GM12878 (cell line): ENCODE results near the gene GRIN2A. TPM values are rescaled to one million over a fixed set of nuclear protein-coding genes. Genes with fewer than 3 reads are reported as not detected.

Source experiments
- ATAC-seq: fragments of 200-7000 bp; cut with Tn5 transposase; 3 replicates; pipeline ENCODE4 v1.9.1; 2020; ENCODE audit warnings: mild to moderate bottlenecking, moderate library complexity
- BruUV-seq: library from RNA; stranded (reverse); fragments of 400-500 nt; replicated peaks from 2 replicates; lab custom pipeline; 2021; lab: Mats Ljungman, UMichigan
- CTCF ChIA-PET: fragments of 300-600 bp; sonication (Branson Sonifier 250); formaldehyde crosslinking; extraction: SDS; loops from one replicate; lab custom pipeline; 2021; ENCODE audit warnings: inconsistent platforms; lab: Yijun Ruan, JAX
- POLR2A ChIA-PET: fragments of 350-600 bp; formaldehyde crosslinking; extraction: SDS; loops from one replicate; lab custom pipeline; 2021; ENCODE audit warnings: inconsistent platforms; lab: Charles Lee
- RAD21 ChIA-PET: fragments of 300-600 bp; sonication (Branson Sonifier 250); formaldehyde crosslinking; loops from one replicate; lab custom pipeline; 2023; ENCODE audit warnings: antibody characterized with exemption; ENCODE audit not compliant: unreplicated experiment; lab: Charles Lee
- SMC1A ChIA-PET: fragments of 300-600 bp; sonication (Branson Sonifier 250); formaldehyde crosslinking; loops from one replicate; lab custom pipeline; 2023; ENCODE audit not compliant: unreplicated experiment, uncharacterized antibody; lab: Charles Lee
- DNase-seq: peaks from one replicate; pipeline ENCODE4 v3.0.0-alpha.2; 2011; ENCODE audit warnings: low read depth, low spot score
- FAIRE-seq: peaks from 3 replicates; lab custom pipeline; 2011; peaks lifted over from hg19 to GRCh38; lab: Jason Lieb, UNC
- H2AFZ ChIP-seq: 2 replicates; pipeline ENCODE4 v1.6.0; 2011; ENCODE audit warnings: low read depth, low read length, control low read depth; ENCODE audit not compliant: control insufficient read depth
- H3K27ac ChIP-seq: 2 replicates; pipeline ENCODE4 v1.5.1; 2011; ENCODE audit warnings: control low read depth; ENCODE audit not compliant: control insufficient read depth, insufficient read depth
- H3K27me3 ChIP-seq, 2 experiments: replicated peaks in 1 of 2; 2 replicates each; pipeline versions ENCODE4 v1.6.0 to v1.6.1; 2011; ENCODE audit warnings: low read length in 1 of 2; ENCODE audit not compliant: control insufficient read depth in 2 of 2, insufficient read depth in 2 of 2
- H3K36me3 ChIP-seq, 2 experiments: 2 replicates each; pipeline ENCODE4 v1.5.1; 2011; ENCODE audit warnings: low read length in 1 of 2; ENCODE audit not compliant: control insufficient read depth in 2 of 2, insufficient read depth in 2 of 2
- H3K4me1 ChIP-seq: 2 replicates; pipeline ENCODE4 v1.6.1; 2011; ENCODE audit warnings: mild to moderate bottlenecking, low read length, moderate library complexity, mixed read lengths; ENCODE audit not compliant: control insufficient read depth, insufficient read depth
- H3K4me2 ChIP-seq: 2 replicates; pipeline ENCODE4 v1.6.0; 2011; ENCODE audit warnings: control low read depth; ENCODE audit not compliant: control insufficient read depth, insufficient read depth
- H3K4me3 ChIP-seq: fragments of 200-600 bp; sonication (generic); 2 replicates; pipeline ENCODE4 v1.5.1; 2016
- H3K79me2 ChIP-seq: 2 replicates; pipeline ENCODE4 v1.6.0; 2011; ENCODE audit warnings: low read length; ENCODE audit not compliant: control insufficient read depth, insufficient read depth
- H3K9ac ChIP-seq: 2 replicates; pipeline ENCODE4 v1.8.0; 2011; ENCODE audit warnings: low read length, control low read depth, mixed read lengths; ENCODE audit not compliant: control insufficient read depth, insufficient read depth
- H3K9me3 ChIP-seq: replicated peaks from 3 replicates; pipeline ENCODE4 v1.5.1; 2011; ENCODE audit warnings: mild to moderate bottlenecking, low read length; ENCODE audit not compliant: control insufficient read depth, insufficient read depth
- H4K20me1 ChIP-seq: 2 replicates; pipeline ENCODE4 v1.6.0; 2011; ENCODE audit not compliant: control insufficient read depth, insufficient read depth
- BRCA1 ChIP-seq: IDR thresholded peaks from 2 replicates; pipeline ENCODE4 v1.6.1; 2011; ENCODE audit warnings: low read depth, low read length, improper control_type of control experiment
- CHD2 ChIP-seq: IDR thresholded peaks from 2 replicates; pipeline ENCODE4 v1.6.1; 2011; ENCODE audit warnings: low read depth, low read length, improper control_type of control experiment, borderline replicate concordance
- EED ChIP-seq: sonication (generic); IDR thresholded peaks from 2 replicates; pipeline ENCODE4 v1.6.1; 2016; ENCODE audit warnings: antibody characterized with exemption, low read depth
- EP300 ChIP-seq, 2 experiments: fragments of 150-350 bp in 1 of 2; IDR thresholded peaks; 2 replicates each; pipeline ENCODE4 v1.6.1; 2011 to 2012; ENCODE audit warnings: low read depth in 2 of 2, low read length in 2 of 2, borderline replicate concordance in 1 of 2, improper control_type of control experiment in 1 of 2, inconsistent platforms in 1 of 2; ENCODE audit not compliant: control insufficient read depth in 1 of 2
- HDAC2 ChIP-seq: fragments of 200-600 bp; sonication (generic); IDR thresholded peaks from 2 replicates; pipeline ENCODE4 v1.6.1; 2017
- JUND ChIP-seq: IDR thresholded peaks from 2 replicates; pipeline ENCODE4 v1.6.1; 2012; ENCODE audit warnings: low read depth, mild to moderate bottlenecking, low read length, improper control_type of control experiment, moderate library complexity
- KLF5 ChIP-seq: fragments of 450-650 bp; IDR thresholded peaks from 2 replicates; pipeline ENCODE4 v1.6.1; 2014; ENCODE audit warnings: mild to moderate bottlenecking; ENCODE audit not compliant: partially characterized antibody
- POLR2AphosphoS5 ChIP-seq: IDR thresholded peaks from 2 replicates; pipeline ENCODE4 v1.6.1; 2011; ENCODE audit warnings: mild to moderate bottlenecking, low read length, inconsistent platforms
- POU2F2 ChIP-seq: IDR thresholded peaks from 3 replicates; pipeline ENCODE4 v1.6.1; 2011; ENCODE audit warnings: low read depth, mild to moderate bottlenecking, low read length, borderline replicate concordance
- SRF ChIP-seq, 2 experiments: IDR thresholded peaks; 2 replicates each; pipeline ENCODE4 v1.6.1; 2011; ENCODE audit warnings: low read depth in 2 of 2, low read length in 2 of 2, mild to moderate bottlenecking in 1 of 2, moderate library complexity in 1 of 2
- STAT3 ChIP-seq: IDR thresholded peaks from 2 replicates; pipeline ENCODE4 v1.6.1; 2011; ENCODE audit warnings: low read depth, low read length, improper control_type of control experiment
- TCF12 ChIP-seq: IDR thresholded peaks from 2 replicates; pipeline ENCODE4 v1.6.1; 2011; ENCODE audit warnings: low read depth, mild to moderate bottlenecking, low read length
- TCF3 ChIP-seq: IDR thresholded peaks from 2 replicates; pipeline ENCODE4 v1.6.1; 2012; ENCODE audit warnings: low read depth, mild to moderate bottlenecking, low read length, borderline replicate concordance; ENCODE audit not compliant: insufficient read depth
- ZBTB40 ChIP-seq: fragments of 450-650 bp; IDR thresholded peaks from 2 replicates; pipeline ENCODE4 v1.6.1; 2016; ENCODE audit warnings: mild to moderate bottlenecking, moderate library complexity, borderline replicate concordance
- ZZZ3 ChIP-seq: IDR thresholded peaks from 2 replicates; pipeline ENCODE4 v1.6.1; 2011; ENCODE audit warnings: low read depth; ENCODE audit not compliant: control insufficient read depth, insufficient read length
- WGBS: methylation state at CpG from one replicate; pipeline ENCODE4 v1.1.6; 2016; ENCODE audit warnings: low lambda C conversion rate; ENCODE audit not compliant: insufficient replicate concordance, insufficient coverage; ENCODE audit errors: missing lambda C conversion rate; 5-methylcytosine and 5-hydroxymethylcytosine counted together
- in situ Hi-C: fragments of 300-500 bp; cut with MboI; formaldehyde crosslinking; loops from 9 replicates; pipeline ENCODE4 v1.14.3; 2018; ENCODE audit warnings: mixed read lengths
- intact Hi-C: fragments of 100-400 bp; cut with micrococcal nuclease; formaldehyde crosslinking; loops from one replicate; pipeline ENCODE4 v1.14.2; 2022; ENCODE audit not compliant: unreplicated experiment
- polyA plus RNA-seq, 11 experiments: library from polyadenylated mRNA; depleted of rRNA in 4 of 11; unstranded in 6 of 11; stranded (reverse) in 5 of 11; fragments of >200 nt; fragmentation: Nextera tagmentation in 4 of 11; fragmentation: Illumina TruSeq in 1 of 11; extraction: Ambion mirVana in 4 of 11; extraction: Trizol in 1 of 11; gene quantifications; 1 replicate in 1 of 11; 2 replicates in 10 of 11; pipeline versions ENCODE4 v1.2.1 to v1.2.3, GENCODE V29; 2011 to 2016; ENCODE audit warnings: inconsistent platforms in 2 of 11, missing spikeins in 2 of 11, low read depth in 1 of 11
- total RNA-seq, 4 experiments: library from RNA; depleted of rRNA in 3 of 4; stranded (reverse); fragments of >200 nt in 3 of 4; fragmentation: Illumina TruSeq in 1 of 4; extraction: Trizol in 1 of 4; gene quantifications; 2 replicates each; pipeline versions ENCODE4 v1.2.1 to v1.2.3, GENCODE V29; 2013 to 2021
- TF ChIP-seq, protein P1 (sequence below): fragments of 450-650 bp; IDR thresholded peaks from 2 replicates; pipeline ENCODE4 v1.6.1; 2017; ENCODE audit warnings: antibody characterized with exemption, mild to moderate bottlenecking, moderate library complexity
- TF ChIP-seq, protein P2 (sequence below): IDR thresholded peaks from 2 replicates; pipeline ENCODE4 v1.6.1; 2011; ENCODE audit warnings: low read depth, low read length, improper control_type of control experiment, borderline replicate concordance

The GRIN2A gene
- total and polyA plus RNA-seq, 10 of the 15 experiments (the other 5 are each of a cell fraction or from before 2014, with no cell fraction given): 2.4 to 13.3 (median 7.3) TPM

DNA sequence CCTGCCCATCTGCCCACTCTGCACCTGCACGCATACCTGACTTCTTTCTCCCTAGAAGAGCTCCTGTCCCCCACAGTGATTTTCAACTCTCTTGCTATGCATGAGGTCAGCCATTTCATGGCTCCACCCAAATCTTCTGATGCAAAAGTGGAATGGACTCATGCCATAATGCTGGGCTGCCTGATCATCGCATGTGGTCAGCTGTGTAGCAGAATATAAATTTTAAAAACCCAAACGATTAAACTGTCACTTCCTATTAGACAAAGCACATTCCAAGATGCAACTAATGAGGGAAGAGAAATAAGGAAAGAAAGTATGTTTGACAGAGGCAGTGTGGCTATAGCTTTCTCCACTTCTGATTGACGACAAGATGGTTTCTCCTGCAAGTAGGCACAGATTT lies 26.1 kb downstream of the GRIN2A start:
- TF ChIP-seq, protein P1, sequence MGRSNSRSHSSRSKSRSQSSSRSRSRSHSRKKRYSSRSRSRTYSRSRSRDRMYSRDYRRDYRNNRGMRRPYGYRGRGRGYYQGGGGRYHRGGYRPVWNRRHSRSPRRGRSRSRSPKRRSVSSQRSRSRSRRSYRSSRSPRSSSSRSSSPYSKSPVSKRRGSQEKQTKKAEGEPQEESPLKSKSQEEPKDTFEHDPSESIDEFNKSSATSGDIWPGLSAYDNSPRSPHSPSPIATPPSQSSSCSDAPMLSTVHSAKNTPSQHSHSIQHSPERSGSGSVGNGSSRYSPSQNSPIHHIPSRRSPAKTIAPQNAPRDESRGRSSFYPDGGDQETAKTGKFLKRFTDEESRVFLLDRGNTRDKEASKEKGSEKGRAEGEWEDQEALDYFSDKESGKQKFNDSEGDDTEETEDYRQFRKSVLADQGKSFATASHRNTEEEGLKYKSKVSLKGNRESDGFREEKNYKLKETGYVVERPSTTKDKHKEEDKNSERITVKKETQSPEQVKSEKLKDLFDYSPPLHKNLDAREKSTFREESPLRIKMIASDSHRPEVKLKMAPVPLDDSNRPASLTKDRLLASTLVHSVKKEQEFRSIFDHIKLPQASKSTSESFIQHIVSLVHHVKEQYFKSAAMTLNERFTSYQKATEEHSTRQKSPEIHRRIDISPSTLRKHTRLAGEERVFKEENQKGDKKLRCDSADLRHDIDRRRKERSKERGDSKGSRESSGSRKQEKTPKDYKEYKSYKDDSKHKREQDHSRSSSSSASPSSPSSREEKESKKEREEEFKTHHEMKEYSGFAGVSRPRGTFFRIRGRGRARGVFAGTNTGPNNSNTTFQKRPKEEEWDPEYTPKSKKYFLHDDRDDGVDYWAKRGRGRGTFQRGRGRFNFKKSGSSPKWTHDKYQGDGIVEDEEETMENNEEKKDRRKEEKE: no peak
- TF ChIP-seq EED: no peak
- no peak for TF ChIP-seq EP300 (IDR thresholded peaks at IDR 0.05; ENCODE audit: borderline replicate concordance in 1 of 2, control insufficient read depth in 1 of 2, low read depth in 2 of 2, low read length in 2 of 2)
- TF ChIP-seq STAT3: no peak
- no peak for TF ChIP-seq CHD2
- no peak for TF ChIP-seq SRF (IDR thresholded peaks at IDR 0.05; ENCODE audit: low read depth in 2 of 2, low read length in 2 of 2)
- TF ChIP-seq, protein P2, sequence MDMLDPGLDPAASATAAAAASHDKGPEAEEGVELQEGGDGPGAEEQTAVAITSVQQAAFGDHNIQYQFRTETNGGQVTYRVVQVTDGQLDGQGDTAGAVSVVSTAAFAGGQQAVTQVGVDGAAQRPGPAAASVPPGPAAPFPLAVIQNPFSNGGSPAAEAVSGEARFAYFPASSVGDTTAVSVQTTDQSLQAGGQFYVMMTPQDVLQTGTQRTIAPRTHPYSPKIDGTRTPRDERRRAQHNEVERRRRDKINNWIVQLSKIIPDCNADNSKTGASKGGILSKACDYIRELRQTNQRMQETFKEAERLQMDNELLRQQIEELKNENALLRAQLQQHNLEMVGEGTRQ: no peak
- no peak for TF ChIP-seq ZZZ3
- TF ChIP-seq POU2F2: no peak
- no peak for TF ChIP-seq POLR2AphosphoS5
- no peak for TF ChIP-seq JUND
- no peak for TF ChIP-seq HDAC2
- TF ChIP-seq BRCA1: no peak
- TF ChIP-seq TCF3: no peak
- TF ChIP-seq ZBTB40: no peak
- no peak for TF ChIP-seq KLF5
- TF ChIP-seq TCF12: no peak
- TF ChIP-seq, all 136 proteins: peak for 0
- ATAC-seq (no peak), FAIRE-seq (no peak), DNase-seq (no peak)
- intact Hi-C loops: no loop called here
- Histone ChIP-seq H3K4me2 (no peak overlapping the region), H3K4me3 (no peak overlapping the region), H3K9ac (no peak overlapping the region), H3K79me2 (no peaks in the 10 kb centered on the region), H3K27me3 (no peaks in the 10 kb centered on the region), H4K20me1 (no peaks in the 10 kb centered on the region), H3K9me3 (no peaks in the 10 kb centered on the region), H3K36me3 (no peaks in the 10 kb centered on the region), H3K27ac (no peak overlapping the region), H3K4me1 (no peaks in the 10 kb centered on the region), H2AFZ (no peak overlapping the region)
- POLR2A ChIA-PET: no interaction called here
- RAD21 ChIA-PET: no interaction called here
- SMC1A ChIA-PET: interaction anchor here (1.1 to 1.6 kb wide), 2 partner anchors 12 to 34 kb away, joined by 3 to 4 read pairs; no protein-coding TSS in a partner anchor
- WGBS: 56% methylated on average over 4 of the region's 4 CpGs
- CTCF ChIA-PET: interaction anchor here (1.0 to 1.3 kb wide), 2 partner anchors 23 to 24 kb away, joined by 3 read pairs; no protein-coding TSS in a partner anchor
- in situ Hi-C loops: no loop called here
- no TSS peak for BruUV-seq
